HepG2 (cell line): ENCODE measurements around the gene TIAM2.

Source experiments
- ELF1 ChIP-seq: sonication (generic); formaldehyde crosslinking; IDR thresholded peaks from 2 replicates; pipeline ENCODE4 v1.4.0; 2020; ENCODE audit warnings: missing genetic modification reagents
- FOSL1 ChIP-seq: sonication (generic); formaldehyde crosslinking; IDR thresholded peaks from 2 replicates; pipeline ENCODE4 v1.9.0; 2021; ENCODE audit warnings: missing genetic modification reagents, borderline replicate concordance
- HDAC6 ChIP-seq: fragments of 200-600 bp; sonication (generic); IDR thresholded peaks from 2 replicates; pipeline ENCODE4 v1.7.0; 2017; ENCODE audit warnings: mild to moderate bottlenecking, antibody characterized with exemption, low read length, low read depth
- MEF2D ChIP-seq: sonication (generic); formaldehyde crosslinking; IDR thresholded peaks from 2 replicates; pipeline ENCODE4 v1.5.1; 2020; ENCODE audit warnings: mild to moderate bottlenecking, missing genetic modification reagents
- NFIC ChIP-seq: IDR thresholded peaks from 2 replicates; pipeline ENCODE4 v1.6.1; 2012; ENCODE audit warnings: mild to moderate bottlenecking, low read length, inconsistent platforms
- SUZ12 ChIP-seq: fragments of 150-350 bp; IDR thresholded peaks from 2 replicates; pipeline ENCODE4 v1.6.1; 2014; ENCODE audit warnings: low read depth, low read length
- TP53 ChIP-seq: sonication (generic); formaldehyde crosslinking; conservative IDR thresholded peaks from 2 replicates; pipeline ENCODE4 v1.4.0; 2020; ENCODE audit warnings: missing genetic modification reagents
- ZFP36 ChIP-seq: fragments of 150-350 bp; IDR thresholded peaks from 2 replicates; pipeline ENCODE4 v1.6.1; 2018; ENCODE audit warnings: borderline replicate concordance, low read length, low read depth; ENCODE audit not compliant: partially characterized antibody
- ZNF101 ChIP-seq: sonication (generic); formaldehyde crosslinking; IDR thresholded peaks from 2 replicates; pipeline ENCODE4 v1.4.0; 2020; ENCODE audit warnings: mild to moderate bottlenecking, low read depth, missing genetic modification reagents, borderline replicate concordance
- TF ChIP-seq, protein P1 (sequence below): sonication (generic); formaldehyde crosslinking; IDR thresholded peaks from 2 replicates; pipeline ENCODE4 v1.4.0; 2020; ENCODE audit warnings: missing genetic modification reagents
- TF ChIP-seq, protein P2 (sequence below): sonication (generic); formaldehyde crosslinking; IDR thresholded peaks from 2 replicates; pipeline ENCODE4 v1.4.0; 2020; ENCODE audit warnings: missing genetic modification reagents
- TF ChIP-seq, protein P3 (sequence below): IDR thresholded peaks from 2 replicates; pipeline ENCODE4 v1.6.1; 2012; ENCODE audit warnings: inconsistent platforms
- TF ChIP-seq, protein P4 (sequence below): sonication (generic); formaldehyde crosslinking; IDR thresholded peaks from 2 replicates; pipeline ENCODE4 v1.5.0; 2020; ENCODE audit warnings: mild to moderate bottlenecking, missing genetic modification reagents, moderate library complexity

DNA sequence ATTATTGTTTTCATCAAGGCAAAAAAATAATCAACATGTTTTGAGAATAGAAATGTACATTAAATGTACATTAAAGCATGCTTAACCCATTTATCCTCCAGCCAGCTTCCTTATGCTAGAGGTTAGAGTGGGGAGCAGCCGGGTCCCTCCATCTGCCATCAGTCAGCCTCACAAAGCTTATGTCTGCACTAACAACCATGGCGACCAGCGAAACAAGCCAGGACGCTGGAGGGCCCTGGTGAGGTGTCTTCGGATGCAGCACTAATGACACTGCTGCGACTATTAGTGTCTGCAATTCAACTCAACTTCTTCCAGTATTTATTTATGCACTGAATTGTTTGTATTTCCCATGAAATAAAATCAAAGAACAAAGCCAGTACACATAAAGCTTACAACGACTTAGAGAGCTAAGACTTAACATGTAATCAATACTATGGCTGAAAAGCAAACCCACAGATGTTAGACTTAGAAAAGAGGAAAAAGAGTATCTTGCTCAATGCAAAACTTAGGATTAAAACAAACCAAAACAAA lies 275.5 kb downstream of the TIAM2 start:
- TF ChIP-seq NFIC (no peak), ELF1 (CRISPR knock-in tag) (no peak), ZFP36 (no peak), FOSL1 (CRISPR knock-in tag) (no peak), ZNF101 (CRISPR knock-in tag) (no peak), MEF2D (CRISPR knock-in tag) (no peak), SUZ12 (no peak), HDAC6 (no peak), TP53 (CRISPR knock-in tag) (no peak)
- TF ChIP-seq, protein P1, sequence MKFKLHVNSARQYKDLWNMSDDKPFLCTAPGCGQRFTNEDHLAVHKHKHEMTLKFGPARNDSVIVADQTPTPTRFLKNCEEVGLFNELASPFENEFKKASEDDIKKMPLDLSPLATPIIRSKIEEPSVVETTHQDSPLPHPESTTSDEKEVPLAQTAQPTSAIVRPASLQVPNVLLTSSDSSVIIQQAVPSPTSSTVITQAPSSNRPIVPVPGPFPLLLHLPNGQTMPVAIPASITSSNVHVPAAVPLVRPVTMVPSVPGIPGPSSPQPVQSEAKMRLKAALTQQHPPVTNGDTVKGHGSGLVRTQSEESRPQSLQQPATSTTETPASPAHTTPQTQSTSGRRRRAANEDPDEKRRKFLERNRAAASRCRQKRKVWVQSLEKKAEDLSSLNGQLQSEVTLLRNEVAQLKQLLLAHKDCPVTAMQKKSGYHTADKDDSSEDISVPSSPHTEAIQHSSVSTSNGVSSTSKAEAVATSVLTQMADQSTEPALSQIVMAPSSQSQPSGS: no peak
- TF ChIP-seq, protein P2, sequence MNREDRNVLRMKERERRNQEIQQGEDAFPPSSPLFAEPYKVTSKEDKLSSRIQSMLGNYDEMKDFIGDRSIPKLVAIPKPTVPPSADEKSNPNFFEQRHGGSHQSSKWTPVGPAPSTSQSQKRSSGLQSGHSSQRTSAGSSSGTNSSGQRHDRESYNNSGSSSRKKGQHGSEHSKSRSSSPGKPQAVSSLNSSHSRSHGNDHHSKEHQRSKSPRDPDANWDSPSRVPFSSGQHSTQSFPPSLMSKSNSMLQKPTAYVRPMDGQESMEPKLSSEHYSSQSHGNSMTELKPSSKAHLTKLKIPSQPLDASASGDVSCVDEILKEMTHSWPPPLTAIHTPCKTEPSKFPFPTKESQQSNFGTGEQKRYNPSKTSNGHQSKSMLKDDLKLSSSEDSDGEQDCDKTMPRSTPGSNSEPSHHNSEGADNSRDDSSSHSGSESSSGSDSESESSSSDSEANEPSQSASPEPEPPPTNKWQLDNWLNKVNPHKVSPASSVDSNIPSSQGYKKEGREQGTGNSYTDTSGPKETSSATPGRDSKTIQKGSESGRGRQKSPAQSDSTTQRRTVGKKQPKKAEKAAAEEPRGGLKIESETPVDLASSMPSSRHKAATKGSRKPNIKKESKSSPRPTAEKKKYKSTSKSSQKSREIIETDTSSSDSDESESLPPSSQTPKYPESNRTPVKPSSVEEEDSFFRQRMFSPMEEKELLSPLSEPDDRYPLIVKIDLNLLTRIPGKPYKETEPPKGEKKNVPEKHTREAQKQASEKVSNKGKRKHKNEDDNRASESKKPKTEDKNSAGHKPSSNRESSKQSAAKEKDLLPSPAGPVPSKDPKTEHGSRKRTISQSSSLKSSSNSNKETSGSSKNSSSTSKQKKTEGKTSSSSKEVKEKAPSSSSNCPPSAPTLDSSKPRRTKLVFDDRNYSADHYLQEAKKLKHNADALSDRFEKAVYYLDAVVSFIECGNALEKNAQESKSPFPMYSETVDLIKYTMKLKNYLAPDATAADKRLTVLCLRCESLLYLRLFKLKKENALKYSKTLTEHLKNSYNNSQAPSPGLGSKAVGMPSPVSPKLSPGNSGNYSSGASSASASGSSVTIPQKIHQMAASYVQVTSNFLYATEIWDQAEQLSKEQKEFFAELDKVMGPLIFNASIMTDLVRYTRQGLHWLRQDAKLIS (CRISPR knock-in tag): no peak
- TF ChIP-seq, protein P3, sequence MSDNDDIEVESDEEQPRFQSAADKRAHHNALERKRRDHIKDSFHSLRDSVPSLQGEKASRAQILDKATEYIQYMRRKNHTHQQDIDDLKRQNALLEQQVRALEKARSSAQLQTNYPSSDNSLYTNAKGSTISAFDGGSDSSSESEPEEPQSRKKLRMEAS: no peak
- TF ChIP-seq, protein P4, sequence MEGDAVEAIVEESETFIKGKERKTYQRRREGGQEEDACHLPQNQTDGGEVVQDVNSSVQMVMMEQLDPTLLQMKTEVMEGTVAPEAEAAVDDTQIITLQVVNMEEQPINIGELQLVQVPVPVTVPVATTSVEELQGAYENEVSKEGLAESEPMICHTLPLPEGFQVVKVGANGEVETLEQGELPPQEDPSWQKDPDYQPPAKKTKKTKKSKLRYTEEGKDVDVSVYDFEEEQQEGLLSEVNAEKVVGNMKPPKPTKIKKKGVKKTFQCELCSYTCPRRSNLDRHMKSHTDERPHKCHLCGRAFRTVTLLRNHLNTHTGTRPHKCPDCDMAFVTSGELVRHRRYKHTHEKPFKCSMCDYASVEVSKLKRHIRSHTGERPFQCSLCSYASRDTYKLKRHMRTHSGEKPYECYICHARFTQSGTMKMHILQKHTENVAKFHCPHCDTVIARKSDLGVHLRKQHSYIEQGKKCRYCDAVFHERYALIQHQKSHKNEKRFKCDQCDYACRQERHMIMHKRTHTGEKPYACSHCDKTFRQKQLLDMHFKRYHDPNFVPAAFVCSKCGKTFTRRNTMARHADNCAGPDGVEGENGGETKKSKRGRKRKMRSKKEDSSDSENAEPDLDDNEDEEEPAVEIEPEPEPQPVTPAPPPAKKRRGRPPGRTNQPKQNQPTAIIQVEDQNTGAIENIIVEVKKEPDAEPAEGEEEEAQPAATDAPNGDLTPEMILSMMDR: no peak
